ENCODE data around the gene HSD17B2.
"Not testable (repeated sequence)": the region's sequence is repeated elsewhere in the genome, so short reads cannot be mapped to it uniquely, and the experiment has no call there.

HSD17B2 gene

GRCh38 chr16:82034981-82035612 is at the start of gene HSD17B2:
Gene HSD17B2, plus strand, starts transcription at chr16:82035253. Its CDS starts 172 bp downstream, at chr16:82035425.
- no peak for DNase-seq

- DNase-seq, result no peak
Observed at GRCh38 chr16:81987121-81987520, 47.9 kb upstream of the HSD17B2 start.

- DNase-seq, result no peak
Observed at GRCh38 chr16:81987706-81988105, 47.3 kb upstream of the HSD17B2 start.

GRCh38 chr16:81992859-81993258 is 42.2 kb upstream of the HSD17B2 start:
- no peak for DNase-seq

- no peak for DNase-seq
Observed at GRCh38 chr16:81994485-81994884, 40.6 kb upstream of the HSD17B2 start.

GRCh38 chr16:81995651-81996050 is 39.4 kb upstream of the HSD17B2 start:
- DNase-seq, result no peak

- no peak for DNase-seq
Observed at GRCh38 chr16:81996664-81997509, 38.2 kb upstream of the HSD17B2 start.

GRCh38 chr16:81997738-81998137 is 37.3 kb upstream of the HSD17B2 start:
- no peak for DNase-seq

GRCh38 chr16:82002831-82003230 is 32.2 kb upstream of the HSD17B2 start:
- no peak for DNase-seq

GRCh38 chr16:82004601-82005000 is 30.5 kb upstream of the HSD17B2 start:
- no peak for DNase-seq

GRCh38 chr16:82005027-82005830 is 29.8 kb upstream of the HSD17B2 start:
- DNase-seq, result no peak

- no peak for DNase-seq
Observed at GRCh38 chr16:82006036-82006435, 29.0 kb upstream of the HSD17B2 start.

- DNase-seq, result no peak
Observed at GRCh38 chr16:82007189-82007588, 27.9 kb upstream of the HSD17B2 start.

GRCh38 chr16:82008957-82009592 is 26.0 kb upstream of the HSD17B2 start:
- DNase-seq, result no peak

- DNase-seq, result not testable (repeated sequence)
Observed at GRCh38 chr16:82009789-82010188, 25.3 kb upstream of the HSD17B2 start.

- DNase-seq, result no peak
Observed at GRCh38 chr16:82010649-82011048, 24.4 kb upstream of the HSD17B2 start.

GRCh38 chr16:82011199-82011641 is 23.8 kb upstream of the HSD17B2 start, which contains the start of gene SDR42E1:
Gene SDR42E1, minus strand, starts transcription at chr16:82011470. Its CDS starts 10,612 bp downstream, at chr16:82000858.
- peak; percentile 77 for DNase-seq

GRCh38 chr16:82013139-82013538 is 21.9 kb upstream of the HSD17B2 start:
- no peak for DNase-seq

- DNase-seq, result no peak
Observed at GRCh38 chr16:82016263-82016662, 18.8 kb upstream of the HSD17B2 start.

- no peak for DNase-seq
Observed at GRCh38 chr16:82016964-82017363, 18.1 kb upstream of the HSD17B2 start.

GRCh38 chr16:82017911-82018568 is 17.0 kb upstream of the HSD17B2 start:
- no peak for DNase-seq

- DNase-seq, result no peak
Observed at GRCh38 chr16:82019535-82019934, 15.5 kb upstream of the HSD17B2 start.

Data from stimulated activated CD8-positive, alpha-beta memory T cell treated with anti-CD3 and anti-CD28 coated beads, Interleukin-4, amount 100 ng/mL, for 48 hours (primary cell).